ELR (cell line): ENCODE results near the gene PSMD7.
A peak's percentile ranks its signal among the peaks of the same experiment; 100 is the strongest.
"Not testable (repeated sequence)": the region's sequence is repeated elsewhere in the genome, so short reads cannot be mapped to it uniquely, and the experiment has no call there.

Source experiments
- DNase-seq: peaks from one replicate; pipeline ENCODE4 v3.0.0-alpha.2; 2015; ENCODE audit warnings: low read depth

The PSMD7 gene

GRCh38 chr16:74297145-74297665, 591 bp downstream of the PSMD7 start:
- DNase-seq = peak; percentile 69

GRCh38 chr16:74298104-74298503, 1.5 kb downstream of the PSMD7 start:
- no peak for DNase-seq

- DNase-seq = no peak
These were observed 5.7 kb downstream of the PSMD7 start for GRCh38 chr16:74302341-74302740.

- peak; percentile 50 for DNase-seq
These were observed 7.7 kb downstream of the PSMD7 start for GRCh38 chr16:74304164-74304834.

GRCh38 chr16:74304835-74305176, 8.2 kb downstream of the PSMD7 start:
- DNase-seq = no peak

- no peak for DNase-seq
These were observed 8.7 kb downstream of the PSMD7 start for GRCh38 chr16:74305281-74305680.

- no peak for DNase-seq
These were observed 9.6 kb downstream of the PSMD7 start for GRCh38 chr16:74305978-74306784.

GRCh38 chr16:74307383-74307782, 10.8 kb downstream of the PSMD7 start:
- no peak for DNase-seq

GRCh38 chr16:74309789-74310781, 13.5 kb downstream of the PSMD7 start:
- peak; percentile 70 for DNase-seq

- DNase-seq = no peak
These were observed 18.4 kb downstream of the PSMD7 start for GRCh38 chr16:74315059-74315458.

- DNase-seq = no peak
These were observed 24.1 kb downstream of the PSMD7 start for GRCh38 chr16:74320707-74321106.

- DNase-seq = no peak
These were observed 24.7 kb downstream of the PSMD7 start for GRCh38 chr16:74321356-74321755.

- no peak for DNase-seq
These were observed 25.7 kb downstream of the PSMD7 start for GRCh38 chr16:74322301-74322710.

GRCh38 chr16:74324777-74325176, 28.2 kb downstream of the PSMD7 start:
- not testable (repeated sequence) for DNase-seq

- DNase-seq = no peak
These were observed 29.0 kb downstream of the PSMD7 start for GRCh38 chr16:74325641-74326040.

- DNase-seq = not testable (repeated sequence)
These were observed 31.7 kb downstream of the PSMD7 start for GRCh38 chr16:74328346-74328745.

- not testable (repeated sequence) for DNase-seq
These were observed 35.9 kb downstream of the PSMD7 start for GRCh38 chr16:74332469-74332868.

GRCh38 chr16:74337506-74337905, 40.9 kb downstream of the PSMD7 start:
- not testable (repeated sequence) for DNase-seq

- not testable (repeated sequence) for DNase-seq
These were observed 42.6 kb downstream of the PSMD7 start for GRCh38 chr16:74339226-74339625.

- DNase-seq = not testable (repeated sequence)
These were observed 56.4 kb downstream of the PSMD7 start for GRCh38 chr16:74353038-74353437.
